DND-41 (cell line): Measurements from ENCODE around the gene OR11H7.

Source experiments
- ATAC-seq: fragments of 200-7000 bp; cut with Tn5 transposase; 3 replicates; pipeline ENCODE4 v1.9.1; 2021; ENCODE audit warnings: low read depth; ENCODE audit not compliant: insufficient read depth
- DNase-seq: peaks from one replicate; pipeline ENCODE4 v3.0.0-alpha.2; 2020
- H2AFZ ChIP-seq: 2 replicates; pipeline ENCODE4 v1.6.0; 2012; ENCODE audit warnings: low read depth, low read length
- H3K27ac ChIP-seq: 2 replicates; pipeline ENCODE4 v1.5.1; 2012; ENCODE audit warnings: low read length, inconsistent platforms
- H3K27me3 ChIP-seq: fragments of 200-600 bp; sonication (generic); 2 replicates; pipeline ENCODE4 v1.6.0; 2012; ENCODE audit warnings: low read length, mild to moderate bottlenecking, inconsistent platforms; ENCODE audit not compliant: insufficient read depth, poor library complexity
- H3K36me3 ChIP-seq: 2 replicates; pipeline ENCODE4 v1.5.1; 2012; ENCODE audit warnings: low read length, inconsistent platforms; ENCODE audit not compliant: insufficient read depth
- H3K4me1 ChIP-seq: 2 replicates; pipeline ENCODE4 v1.5.1; 2012; ENCODE audit warnings: mild to moderate bottlenecking, low read length; ENCODE audit not compliant: insufficient read depth
- H3K4me2 ChIP-seq: 2 replicates; pipeline ENCODE4 v1.6.0; 2012; ENCODE audit warnings: mild to moderate bottlenecking, moderate library complexity, low read length, inconsistent platforms; ENCODE audit not compliant: insufficient read depth
- H3K4me3 ChIP-seq, 2 experiments: fragments of 200-600 bp in 1 of 2; shearing (Covaris generic) in 1 of 2; 2 replicates each; pipeline ENCODE4 v1.5.1; 2012 to 2016; ENCODE audit warnings: inconsistent platforms in 2 of 2, low read length in 2 of 2, mild to moderate bottlenecking in 2 of 2, low read depth in 1 of 2, moderate library complexity in 1 of 2
- H3K79me2 ChIP-seq: 2 replicates; pipeline ENCODE4 v1.6.0; 2012; ENCODE audit warnings: low read length, inconsistent platforms; ENCODE audit not compliant: insufficient read depth
- H3K9ac ChIP-seq: 2 replicates; pipeline ENCODE4 v1.6.0; 2012; ENCODE audit warnings: low read depth, mild to moderate bottlenecking, inconsistent platforms, low read length, moderate library complexity
- H3K9me3 ChIP-seq: 2 replicates; pipeline ENCODE4 v1.5.1; 2012; ENCODE audit warnings: low read length, moderate library complexity, mild to moderate bottlenecking, inconsistent platforms; ENCODE audit not compliant: insufficient read depth, severe bottlenecking
- H4K20me1 ChIP-seq: 2 replicates; pipeline ENCODE4 v1.6.0; 2012; ENCODE audit warnings: low read length; ENCODE audit not compliant: insufficient read depth
- EZH2 ChIP-seq: IDR thresholded peaks from 3 replicates; pipeline ENCODE4 v1.6.1; 2012; ENCODE audit warnings: borderline replicate concordance, low read depth, mild to moderate bottlenecking, moderate library complexity, low read length, inconsistent platforms; ENCODE audit not compliant: severe bottlenecking
- TF ChIP-seq, protein P1 (sequence below): IDR thresholded peaks from 2 replicates; pipeline ENCODE4 v1.5.1; 2012; ENCODE audit warnings: borderline replicate concordance, low read length, moderate library complexity, mild to moderate bottlenecking; ENCODE audit not compliant: poor library complexity, severe bottlenecking; ENCODE audit errors: extremely low read depth

Gene OR11H7

DNA sequence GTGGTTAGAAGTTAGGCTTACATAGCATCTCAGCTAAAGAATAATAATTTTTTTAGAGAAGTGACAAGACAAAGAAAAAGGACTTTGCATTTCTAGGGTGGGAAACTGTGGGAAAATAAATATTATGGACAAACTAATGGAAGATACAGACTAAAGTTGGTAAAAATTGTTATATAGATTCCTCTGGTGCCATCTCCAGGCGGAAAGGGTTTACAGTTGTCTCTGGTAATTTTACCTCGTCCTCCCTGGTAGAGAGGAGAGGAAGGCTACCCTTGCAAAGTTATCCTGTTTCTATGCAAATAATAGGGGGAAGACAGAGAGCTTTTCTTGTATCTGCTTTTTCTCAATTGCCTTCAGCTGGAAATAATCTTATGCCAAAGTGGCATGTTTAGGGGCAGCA is 32.9 kb upstream of the OR11H7 start:
- Histone ChIP-seq H3K9ac (no peak overlapping the region), H3K4me3 (no peak overlapping the region), H3K36me3 (no peaks in the 10 kb centered on the region), H2AFZ (no peak overlapping the region), H3K27me3 (peaks cover 3% of the 10 kb centered on the region), H3K4me1 (no peaks in the 10 kb centered on the region), H3K9me3 (no peaks in the 10 kb centered on the region), H3K79me2 (no peaks in the 10 kb centered on the region), H3K27ac (no peak overlapping the region), H3K4me2 (no peak overlapping the region), H4K20me1 (no peaks in the 10 kb centered on the region)
- no peak for TF ChIP-seq EZH2
- TF ChIP-seq, protein P1, sequence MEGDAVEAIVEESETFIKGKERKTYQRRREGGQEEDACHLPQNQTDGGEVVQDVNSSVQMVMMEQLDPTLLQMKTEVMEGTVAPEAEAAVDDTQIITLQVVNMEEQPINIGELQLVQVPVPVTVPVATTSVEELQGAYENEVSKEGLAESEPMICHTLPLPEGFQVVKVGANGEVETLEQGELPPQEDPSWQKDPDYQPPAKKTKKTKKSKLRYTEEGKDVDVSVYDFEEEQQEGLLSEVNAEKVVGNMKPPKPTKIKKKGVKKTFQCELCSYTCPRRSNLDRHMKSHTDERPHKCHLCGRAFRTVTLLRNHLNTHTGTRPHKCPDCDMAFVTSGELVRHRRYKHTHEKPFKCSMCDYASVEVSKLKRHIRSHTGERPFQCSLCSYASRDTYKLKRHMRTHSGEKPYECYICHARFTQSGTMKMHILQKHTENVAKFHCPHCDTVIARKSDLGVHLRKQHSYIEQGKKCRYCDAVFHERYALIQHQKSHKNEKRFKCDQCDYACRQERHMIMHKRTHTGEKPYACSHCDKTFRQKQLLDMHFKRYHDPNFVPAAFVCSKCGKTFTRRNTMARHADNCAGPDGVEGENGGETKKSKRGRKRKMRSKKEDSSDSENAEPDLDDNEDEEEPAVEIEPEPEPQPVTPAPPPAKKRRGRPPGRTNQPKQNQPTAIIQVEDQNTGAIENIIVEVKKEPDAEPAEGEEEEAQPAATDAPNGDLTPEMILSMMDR = peak; percentile 46
- no peak for ATAC-seq
- no peak for DNase-seq

DNA sequence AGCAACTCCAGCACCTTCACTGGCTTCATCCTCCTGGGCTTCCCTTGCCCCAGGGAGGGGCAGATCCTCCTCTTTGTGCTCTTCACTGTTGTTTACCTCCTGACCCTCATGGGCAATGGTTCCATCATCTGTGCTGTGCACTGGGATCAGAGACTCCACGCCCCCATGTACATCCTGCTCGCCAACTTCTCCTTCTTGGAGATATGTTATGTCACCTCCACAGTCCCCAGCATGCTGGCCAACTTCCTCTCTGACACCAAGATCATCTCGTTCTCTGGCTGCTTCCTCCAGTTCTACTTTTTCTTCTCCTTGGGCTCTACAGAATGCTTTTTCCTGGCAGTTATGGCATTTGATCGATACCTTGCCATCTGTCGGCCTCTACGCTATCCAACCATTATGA is 31.3 kb upstream of the OR11H7 start:
- Histone ChIP-seq H3K9ac (no peak overlapping the region), H3K9me3 (no peaks in the 10 kb centered on the region), H4K20me1 (no peaks in the 10 kb centered on the region), H3K79me2 (no peaks in the 10 kb centered on the region), H3K36me3 (no peaks in the 10 kb centered on the region), H3K27ac (no peak overlapping the region), H3K4me1 (no peaks in the 10 kb centered on the region), H3K27me3 (peaks cover 3% of the 10 kb centered on the region), H3K4me2 (no peak overlapping the region), H3K4me3 (no peak overlapping the region), H2AFZ (no peak overlapping the region)
- TF ChIP-seq, protein P1 = no peak
- TF ChIP-seq EZH2 = no peak
- ATAC-seq = no peak
- DNase-seq = no peak

DNA sequence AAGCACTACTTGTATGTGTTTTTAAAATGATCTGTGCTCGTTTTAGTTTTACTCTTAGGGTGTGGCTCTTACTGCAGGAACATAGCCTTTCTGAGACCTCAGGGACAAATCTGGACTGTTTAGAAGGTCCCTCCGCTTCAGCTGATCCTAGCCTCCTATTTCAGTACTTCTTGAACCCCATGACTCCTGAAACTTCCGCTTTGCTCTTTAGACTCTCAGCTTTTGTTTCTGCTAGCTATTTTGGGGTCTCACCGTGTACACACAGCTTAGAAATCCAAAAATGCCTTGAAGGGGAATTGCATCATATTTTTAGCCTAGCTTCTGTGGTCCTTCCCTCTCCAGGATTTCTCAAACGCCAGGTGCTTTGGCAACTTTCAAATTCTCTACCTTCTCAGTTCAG is 29.8 kb upstream of the OR11H7 start:
- H3K4me2 ChIP-seq = no peak overlapping the region
- H3K79me2 ChIP-seq = no peaks in the 10 kb centered on the region
- no peaks in the 10 kb centered on the region for H3K36me3 ChIP-seq
- DNase-seq (no peak), ATAC-seq (no peak)
- H3K4me3 ChIP-seq = no peak overlapping the region
- no peak overlapping the region for H2AFZ ChIP-seq
- no peak overlapping the region for H3K9ac ChIP-seq
- H3K27me3 ChIP-seq = peaks cover 3% of the 10 kb centered on the region
- no peak overlapping the region for H3K27ac ChIP-seq
- TF ChIP-seq EZH2 = no peak
- TF ChIP-seq, protein P1 = no peak
- no peaks in the 10 kb centered on the region for H4K20me1 ChIP-seq
- H3K4me1 ChIP-seq = no peaks in the 10 kb centered on the region
- no peaks in the 10 kb centered on the region for H3K9me3 ChIP-seq

DNA sequence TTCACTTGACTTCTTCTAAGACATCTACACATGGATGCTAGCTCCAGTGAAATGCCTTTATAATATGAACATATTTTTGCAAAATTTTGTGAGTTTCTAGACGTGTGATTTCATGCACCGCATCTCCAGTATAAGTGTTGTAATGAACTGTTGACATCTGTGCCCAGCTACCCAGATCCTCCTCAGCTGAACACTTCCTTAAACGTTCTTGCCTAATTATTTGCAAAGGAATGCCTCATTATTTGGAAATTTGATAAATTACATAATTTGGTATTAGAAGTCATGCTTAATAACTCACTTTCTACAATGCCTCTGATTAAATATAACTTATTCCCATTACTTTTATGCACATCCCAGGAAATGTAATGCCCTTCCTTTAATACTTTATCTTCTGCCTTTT is 24.1 kb upstream of the OR11H7 start:
- H2AFZ ChIP-seq = no peak overlapping the region
- H3K9ac ChIP-seq = no peak overlapping the region
- H3K36me3 ChIP-seq = no peaks in the 10 kb centered on the region
- H3K27ac ChIP-seq = no peak overlapping the region
- no peaks in the 10 kb centered on the region for H4K20me1 ChIP-seq
- ATAC-seq (no peak), DNase-seq (no peak)
- H3K4me1 ChIP-seq = no peaks in the 10 kb centered on the region
- H3K4me3 ChIP-seq = no peak overlapping the region
- H3K9me3 ChIP-seq = no peaks in the 10 kb centered on the region
- no peak overlapping the region for H3K4me2 ChIP-seq
- TF ChIP-seq, protein P1 = no peak
- TF ChIP-seq EZH2 = no peak
- H3K79me2 ChIP-seq = no peaks in the 10 kb centered on the region
- no peaks in the 10 kb centered on the region for H3K27me3 ChIP-seq
